ENCODE results near the gene NAT14. TPM values are rescaled to one million over a fixed set of nuclear protein-coding genes. Genes with fewer than 3 reads are reported as not detected.

NAT14 gene
- total and polyA plus RNA-seq, 2 of the 8 experiments (the other 6 are each of a cell fraction or from before 2014, with no cell fraction given), result 47.1 to 71.2 TPM

DNA sequence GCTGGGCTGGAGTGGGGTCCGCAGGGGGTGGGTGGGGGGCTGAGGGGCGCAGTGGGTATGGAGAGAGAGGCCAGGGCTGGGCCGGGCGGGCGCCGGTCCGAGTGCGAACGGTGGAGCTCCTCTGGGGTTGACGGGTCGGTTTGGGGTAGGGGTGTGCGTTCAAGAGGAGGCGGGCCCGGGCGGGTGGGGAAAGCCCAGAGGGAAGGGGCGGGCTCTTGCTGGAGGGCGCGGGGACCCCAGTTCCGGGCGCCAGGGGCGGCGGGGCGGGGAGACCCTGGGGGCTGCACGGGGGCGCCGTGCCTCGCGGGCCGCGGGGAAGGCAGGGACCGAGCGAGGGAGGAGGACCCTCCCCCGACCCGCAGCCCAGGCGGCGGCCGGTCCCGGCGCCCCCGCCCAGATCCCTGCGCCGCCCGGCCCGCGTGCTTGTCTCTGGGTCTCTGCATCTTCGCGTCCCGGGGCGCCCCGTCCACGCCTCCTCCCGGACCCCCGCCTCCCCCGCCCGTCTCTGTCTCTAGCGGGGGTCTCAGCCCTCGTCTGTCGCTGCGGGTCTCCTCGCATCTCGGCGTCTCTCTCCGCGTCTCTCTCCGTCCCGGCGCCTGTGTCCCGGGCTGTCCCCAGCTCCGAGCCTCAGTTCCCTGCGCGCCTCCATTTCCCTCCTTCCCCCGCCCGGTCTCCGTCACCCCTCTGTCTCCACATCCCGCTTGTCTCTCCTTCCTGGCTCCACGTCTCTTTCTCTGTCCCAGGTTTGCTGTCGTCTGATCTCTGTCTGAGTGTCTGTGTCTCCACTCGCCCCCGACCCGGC lies 33.6 kb upstream of the NAT14 start:
- Histone ChIP-seq H3K79me2 (ENCODE audit: control insufficient read depth in 1 of 2, insufficient read depth in 2 of 2, low read length in 2 of 2) (no peaks in the 10 kb centered on the region), H3K14ac (ENCODE audit: insufficient read length) (no peak overlapping the region), H3K9ac (replicated peaks in 1 of 4; ENCODE audit: extremely low read depth in 1 of 4, low read depth in 3 of 4, low read length in 3 of 4) (no peak overlapping the region), H3K36me3 (ENCODE audit: control insufficient read depth in 2 of 4, insufficient read depth in 4 of 4, low read length in 3 of 4) (peaks cover 0 to 4% (median 0%) of the 10 kb centered on the region in 4 experiments; a peak in 2 of 8 replicates), H2BK15ac (ENCODE audit: low read length) (no peak overlapping the region), H3K23me2 (ENCODE audit: low read depth, low read length) (peaks cover 20% of the 10 kb centered on the region; the same call in 1 of the 2 replicates), H3K27me3 (replicated peaks in 1 of 4; ENCODE audit: control insufficient read depth in 3 of 4, extremely low read depth in 1 of 4, insufficient read depth in 3 of 4, low read length in 3 of 4) (peaks cover 34 to 59% (median 57%) of the 10 kb centered on the region in 4 experiments), H4K5ac (ENCODE audit: insufficient read length, low read depth, low read length) (no peak overlapping the region), H4K8ac (ENCODE audit: extremely low read depth, insufficient read depth, low read length) (no peak overlapping the region), H3K18ac (ENCODE audit: extremely low read depth, low read length) (no peak overlapping the region), H2BK5ac (ENCODE audit: low read depth, low read length) (no peak overlapping the region), H3K23ac (ENCODE audit: insufficient read length) (no peak overlapping the region), H2BK20ac (ENCODE audit: low read length) (no peak overlapping the region), H3K56ac (replicated peaks; ENCODE audit: insufficient read length, low read depth, low read length) (no peak overlapping the region), H2BK120ac (replicated peaks; ENCODE audit: low read depth, low read length) (no peak overlapping the region), H3K4ac (replicated peaks; ENCODE audit: insufficient read length, low read depth, low read length) (no peak overlapping the region), H2AFZ (ENCODE audit: low read length) (no peak overlapping the region), H2AK5ac (ENCODE audit: low read depth, low read length) (no peak overlapping the region), H3K4me3 (ENCODE audit: extremely low read depth in 1 of 4, insufficient read depth in 2 of 4, low read depth in 3 of 4, low read length in 4 of 4) (peak overlapping the region; percentile 21 to 69 (median 41)), H2BK12ac (ENCODE audit: low read depth, low read length) (no peak overlapping the region), H3K79me1 (ENCODE audit: low read depth, low read length) (no peaks in the 10 kb centered on the region), H4K20me1 (replicated peaks in 1 of 2; ENCODE audit: control insufficient read depth in 1 of 2, insufficient read depth in 2 of 2, low read length in 2 of 2) (peaks cover 0 to 14% of the 10 kb centered on the region in 2 experiments), H3K4me1 (replicated peaks in 1 of 4; ENCODE audit: control insufficient read depth in 3 of 4, insufficient read depth in 4 of 4, low read length in 3 of 4) (peaks cover 0 to 5% (median 2%) of the 10 kb centered on the region in 4 experiments; a peak in 5 of 7 replicates), H3K4me2 (ENCODE audit: insufficient read depth in 1 of 2, low read depth in 2 of 2, low read length in 2 of 2) (peak overlapping the region; percentile 73 to 93), H3K9me3 (ENCODE audit: insufficient read depth in 2 of 2, low read depth in 1 of 2, low read length in 1 of 2) (no peaks in the 10 kb centered on the region), H4K91ac (replicated peaks; ENCODE audit: insufficient read length, low read length) (no peak overlapping the region), H3K27ac (ENCODE audit: low read depth, low read length) (no peak overlapping the region)
- DNase-seq (ENCODE audit: low read depth in 1 of 2, low spot score in 2 of 2), result peak in 1 of 2 experiments; percentile 73
- POLR2A ChIA-PET (ENCODE audit: partially characterized antibody), result interaction anchor here (0.7 to 3.0 kb wide), 10 partner anchors 11 to 334 kb away, joined by 3 to 22 read pairs (median 4); partner anchors contain the start of genes ISOC2, PPP1R12C, UBE2S and ZNF784
- TF ChIP-seq POU5F1 (IDR thresholded peaks at IDR 0.05; ENCODE audit: low read depth, low read length) (no peak), KDM4A (IDR thresholded peaks at IDR 0.05; ENCODE audit: low read depth, low read length, severe bottlenecking) (peak; percentile 46), EZH2 (IDR thresholded peaks at IDR 0.05; ENCODE audit: low read depth, low read length, severe bottlenecking) (peak; percentile 64), RAD21 (IDR thresholded peaks at IDR 0.05 in 1 of 2, conservative IDR thresholded peaks at IDR 0.05 in 1 of 2; ENCODE audit: low read depth in 2 of 2, low read length in 2 of 2) (no peak), SUZ12 (IDR thresholded peaks at IDR 0.05; ENCODE audit: low read length) (peak; percentile 45), HDAC2 (IDR thresholded peaks at IDR 0.05; ENCODE audit: borderline replicate concordance in 1 of 2, low read depth in 2 of 2, low read length in 2 of 2) (no peak)
- no peak for FAIRE-seq
- CTCF ChIA-PET (ENCODE audit: partially characterized antibody), result interaction anchor here (0.7 to 2.5 kb wide), 6 partner anchors 23 to 897 kb away, joined by 3 to 13 read pairs (median 4); partner anchors contain the start of gene DNAAF3
- WGBS, 2 experiments (ENCODE audit: extremely low coverage in 1 of 2, insufficient coverage in 1 of 2, insufficient read length in 1 of 2, insufficient replicate concordance in 2 of 2, low coverage in 1 of 2, low lambda C conversion rate in 2 of 2, missing lambda C conversion rate in 1 of 2), result 5% methylated on average over 4 of the region's 80 CpGs; no CpG with 5 or more reads in 1 of the 2 experiments
